GM18951 (cell line): ENCODE data around the gene RTN4R.

ENCODE experiments used
- POLR2A ChIP-seq: IDR thresholded peaks from 4 replicates; pipeline ENCODE4 v1.6.1; 2011; ENCODE audit warnings: mild to moderate bottlenecking; ENCODE audit not compliant: insufficient read length, insufficient read depth; ENCODE audit errors: extremely low read depth
- in situ Hi-C: fragments of 300-500 bp; cut with MboI; formaldehyde crosslinking; loops from one replicate; pipeline ENCODE4 v1.12.0; 2022; ENCODE audit warnings: low sequenced_read_pairs, mixed read lengths, inconsistent platforms; ENCODE audit not compliant: unreplicated experiment

RTN4R gene

GRCh38 chr22:20226077-20226716 lies 41.9 kb downstream of the RTN4R start:
- in situ Hi-C loops: no loop called here
- no peak for TF ChIP-seq POLR2A

DNA sequence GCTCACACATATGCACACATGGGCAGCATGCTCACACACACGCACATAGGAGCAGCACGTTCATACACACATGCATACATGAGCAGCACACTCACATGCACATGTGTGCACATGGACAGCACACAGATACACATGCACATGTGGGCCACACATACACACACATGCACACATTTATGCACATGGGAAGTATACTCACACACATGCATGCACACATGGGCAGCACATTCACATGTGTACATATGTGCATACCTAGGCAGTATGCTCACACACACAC lies 42.5 kb downstream of the RTN4R start:
- in situ Hi-C loops: no loop called here
- TF ChIP-seq POLR2A: no peak

DNA sequence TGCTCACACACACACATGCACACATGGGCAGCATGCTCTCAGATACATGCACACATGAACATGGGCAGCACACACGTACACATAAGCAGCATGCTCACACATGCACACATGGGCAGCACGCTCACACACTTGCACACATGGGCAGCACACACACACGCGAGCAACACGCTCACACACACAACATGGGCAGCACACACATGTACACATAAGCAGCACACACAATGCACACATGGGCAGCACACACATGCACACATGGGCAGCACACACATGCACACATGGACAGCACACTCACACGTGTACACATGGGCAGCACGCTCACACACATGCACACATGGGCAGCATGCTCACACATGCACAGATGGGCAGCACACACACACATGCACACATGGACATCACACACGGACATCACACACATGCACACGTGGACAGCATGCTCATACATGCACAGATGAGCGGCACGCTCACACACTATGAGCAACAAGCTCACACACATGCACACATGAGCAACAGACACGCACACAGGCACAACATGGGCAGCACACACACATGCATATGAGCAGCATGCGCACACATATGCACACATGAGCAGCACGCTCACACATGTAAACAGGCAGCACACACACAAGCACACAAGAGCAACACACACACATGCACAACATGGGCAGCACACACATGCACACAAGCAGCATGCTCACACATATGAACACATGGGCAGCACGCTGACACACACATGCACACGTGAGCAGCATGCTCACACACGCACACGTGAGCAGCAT lies 43.0 kb downstream of the RTN4R start:
- in situ Hi-C loops: no loop called here
- TF ChIP-seq POLR2A: no peak

- no peak for TF ChIP-seq POLR2A
- in situ Hi-C loops: no loop called here
Measured at GRCh38 chr22:20224256-20224626, 43.9 kb downstream of the RTN4R start.

DNA sequence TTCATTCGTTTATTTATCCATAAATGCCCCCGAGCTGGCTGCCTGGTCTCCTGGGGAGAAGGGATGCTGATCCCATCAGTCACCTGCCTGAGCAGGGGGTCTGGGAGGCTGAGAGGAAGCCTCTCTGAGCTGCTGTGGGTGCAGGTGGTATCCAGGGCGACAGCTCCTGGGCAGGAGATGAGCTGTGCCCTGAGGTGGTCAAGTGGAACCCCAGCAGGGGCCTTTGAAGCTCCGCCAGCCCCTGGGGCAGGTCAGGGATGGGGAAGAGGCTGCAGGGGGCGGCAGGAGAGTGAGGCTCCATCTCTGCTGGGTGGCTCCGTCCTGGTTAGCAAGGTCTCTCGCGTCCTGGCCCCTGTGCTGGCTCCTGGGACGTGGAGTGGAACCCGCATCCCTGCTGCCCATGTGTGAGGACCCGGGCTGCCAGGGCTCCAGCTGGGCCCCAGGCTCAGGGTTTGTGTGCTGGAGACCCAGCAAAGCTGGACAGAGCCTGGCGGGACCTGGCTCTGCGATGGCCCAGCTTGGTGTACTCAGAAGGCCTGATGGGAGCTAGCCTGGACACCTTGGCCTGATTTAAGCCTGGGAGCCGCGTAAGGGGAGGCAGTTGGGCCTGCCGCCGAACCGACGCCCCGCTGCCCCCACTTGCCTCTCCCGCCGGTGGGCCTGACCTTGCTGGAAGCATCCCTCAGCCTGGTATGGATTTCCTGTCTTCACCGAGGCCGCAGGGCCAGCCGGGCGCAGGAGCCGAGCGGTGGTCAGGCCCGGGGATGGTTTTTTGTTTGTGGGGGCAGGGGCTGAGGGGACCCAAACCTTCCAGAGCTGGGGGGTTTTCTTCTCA lies 44.5 kb downstream of the RTN4R start:
- no peak for TF ChIP-seq POLR2A
- in situ Hi-C loops: no loop called here

GRCh38 chr22:20222764-20223420 lies 45.2 kb downstream of the RTN4R start:
- no peak for TF ChIP-seq POLR2A
- in situ Hi-C loops: no loop called here

DNA sequence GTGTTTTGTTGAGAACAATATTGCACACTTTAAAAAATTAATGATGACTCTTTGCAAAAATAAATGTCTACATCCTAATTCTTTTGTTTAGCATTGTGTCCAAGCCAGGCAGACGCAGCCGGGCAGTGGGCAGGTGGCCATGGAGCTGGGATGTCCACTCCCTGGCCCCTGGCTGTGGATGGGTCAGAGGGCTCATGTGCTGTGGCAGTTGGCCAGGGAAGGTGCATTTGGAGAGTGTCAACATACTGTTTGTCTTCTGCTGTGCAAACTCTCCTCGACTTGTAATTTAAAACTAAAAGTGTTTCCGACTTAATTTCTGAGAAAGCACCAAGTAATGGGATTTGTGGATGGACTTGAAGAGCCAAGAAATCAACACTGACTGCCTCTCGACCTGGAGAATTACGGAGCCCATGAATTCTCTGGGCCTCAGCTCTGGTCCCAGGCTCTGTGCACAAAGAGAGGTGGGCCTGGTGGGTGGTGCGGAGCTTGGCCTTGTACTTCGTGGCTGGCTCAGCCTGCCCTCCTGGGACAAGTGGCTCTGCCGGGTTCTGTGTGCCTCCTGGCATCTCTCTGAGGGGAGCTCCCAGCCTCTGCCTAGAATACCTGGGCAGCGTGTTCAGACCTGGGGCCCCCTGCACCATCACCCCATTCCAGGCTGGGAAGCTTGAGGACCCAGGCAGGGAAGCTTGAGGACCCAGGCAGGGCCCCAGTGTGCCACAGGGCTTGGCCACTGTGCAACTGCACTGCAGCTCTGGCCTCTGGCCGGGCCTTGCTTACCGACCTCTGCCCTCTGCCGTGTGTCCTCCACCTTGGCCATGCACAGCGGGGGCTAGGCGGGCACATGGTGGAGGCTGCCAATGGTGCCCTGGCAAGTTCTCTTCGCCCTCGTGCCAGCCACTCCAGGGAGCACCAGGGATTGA lies 46.4 kb downstream of the RTN4R start:
- in situ Hi-C loops: no loop called here
- TF ChIP-seq POLR2A: no peak

DNA sequence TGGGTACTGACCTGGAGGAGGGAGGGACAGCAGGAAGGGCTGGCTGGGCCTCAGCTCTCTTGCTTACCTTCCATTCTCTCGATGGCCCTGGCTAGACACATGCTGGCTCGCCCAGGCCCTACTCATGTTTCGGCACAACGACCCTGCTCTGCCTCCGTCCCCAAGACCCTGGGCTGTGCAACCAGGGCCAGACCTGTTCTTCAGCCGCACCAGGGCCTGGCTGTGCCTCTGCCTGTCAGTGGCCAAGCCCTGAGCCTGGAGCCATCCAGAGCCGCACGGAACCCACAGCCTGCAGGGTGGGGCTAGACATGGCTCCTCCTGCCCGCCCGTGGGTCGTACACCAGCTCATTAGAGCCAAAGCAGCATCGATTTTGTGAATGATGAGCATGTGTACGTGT lies 47.5 kb downstream of the RTN4R start:
- TF ChIP-seq POLR2A: no peak
- in situ Hi-C loops: no loop called here

- no peak for TF ChIP-seq POLR2A
- in situ Hi-C loops: no loop called here
Measured at GRCh38 chr22:20219667-20220628, 48.2 kb downstream of the RTN4R start.

DNA sequence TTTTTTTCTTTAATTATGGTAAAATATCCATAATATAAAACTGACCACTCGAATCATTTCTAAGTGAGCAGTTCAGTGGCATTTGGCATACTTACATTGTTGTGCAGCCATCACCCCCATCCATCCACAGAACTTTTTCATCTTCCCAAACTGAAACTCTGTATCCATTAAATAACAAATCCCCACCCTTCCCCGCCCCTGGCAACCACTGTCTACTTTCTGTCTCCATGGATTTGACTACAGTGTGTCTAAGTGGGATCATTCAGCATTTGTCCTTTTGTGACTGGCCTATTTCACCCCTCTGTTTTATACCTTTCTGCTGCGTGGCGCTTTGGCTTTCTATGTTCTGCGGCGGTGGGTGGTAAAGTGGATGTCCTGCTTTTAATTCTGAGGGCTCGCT lies 49.1 kb downstream of the RTN4R start:
- in situ Hi-C loops: no loop called here

GRCh38 chr22:20218326-20218872 lies 49.7 kb downstream of the RTN4R start:
- no peak for TF ChIP-seq POLR2A
- in situ Hi-C loops: no loop called here

More for the DNA sequence above, 49.1 kb downstream of the RTN4R start:
- no peak for TF ChIP-seq POLR2A
